Panc1 (cell line): ENCODE results near the gene GMPPA. TPM values are rescaled to one million over a fixed set of nuclear protein-coding genes. Genes with fewer than 3 reads are reported as not detected.

ENCODE experiments used
- ATAC-seq: fragments of 200-7000 bp; cut with Tn5 transposase; 2 replicates; pipeline ENCODE4 v1.9.1; 2020; ENCODE audit warnings: mild to moderate bottlenecking, moderate library complexity
- BruUV-seq: library from RNA; stranded (reverse); fragments of 400-500 nt; replicated peaks from 2 replicates; lab custom pipeline; 2021; lab: Mats Ljungman, UMichigan
- CTCF ChIA-PET: fragments of 300-600 bp; sonication (Branson Sonifier 250); formaldehyde crosslinking; loops from one replicate; lab custom pipeline; 2022; ENCODE audit warnings: antibody characterized with exemption; lab: Charles Lee
- POLR2A ChIA-PET: fragments of 300-600 bp; sonication (Branson Sonifier 250); formaldehyde crosslinking; loops from one replicate; lab custom pipeline; 2022; ENCODE audit warnings: antibody characterized with exemption; lab: Charles Lee
- DNase-seq: peaks from one replicate; pipeline ENCODE4 v3.0.0-alpha.2; 2010; ENCODE audit warnings: low read depth, low spot score
- H3K27ac ChIP-seq: 2 replicates; pipeline ENCODE4 v1.5.1; 2011; ENCODE audit warnings: mild to moderate bottlenecking, low read length, inconsistent platforms
- H3K27me3 ChIP-seq: fragments of 200-500 bp; sonication (Bioruptor generic); 2 replicates; pipeline ENCODE4 v1.6.0; 2014; ENCODE audit warnings: low read length, inconsistent platforms; ENCODE audit not compliant: control insufficient read depth, insufficient read depth
- H3K36me3 ChIP-seq: fragments of 200-500 bp; sonication (Bioruptor generic); 2 replicates; pipeline ENCODE4 v1.5.1; 2014; ENCODE audit warnings: inconsistent platforms, mild to moderate bottlenecking, low read length, moderate library complexity; ENCODE audit not compliant: control insufficient read depth, insufficient read depth
- H3K4me1 ChIP-seq: 2 replicates; pipeline ENCODE4 v1.5.1; 2011; ENCODE audit warnings: inconsistent platforms, mild to moderate bottlenecking, low read length, moderate library complexity; ENCODE audit not compliant: control insufficient read depth, insufficient read depth
- H3K4me3 ChIP-seq, 2 experiments: 2 replicates each; pipeline ENCODE4 v1.5.1; 2011 to 2012; ENCODE audit warnings: low read depth in 2 of 2, low read length in 2 of 2, mild to moderate bottlenecking in 2 of 2, inconsistent platforms in 1 of 2, moderate library complexity in 1 of 2
- H3K9me3 ChIP-seq: fragments of 200-500 bp; sonication (Bioruptor generic); 2 replicates; pipeline ENCODE4 v1.5.1; 2014; ENCODE audit warnings: low read depth, mild to moderate bottlenecking, inconsistent platforms, low read length, moderate library complexity; ENCODE audit not compliant: control insufficient read depth, insufficient read depth
- POLR2AphosphoS5 ChIP-seq: IDR thresholded peaks from 2 replicates; pipeline ENCODE4 v1.6.1; 2012; ENCODE audit warnings: mild to moderate bottlenecking, low read depth, low read length, moderate library complexity
- SIN3A ChIP-seq: IDR thresholded peaks from 2 replicates; pipeline ENCODE4 v1.6.1; 2012; ENCODE audit warnings: low read depth, mild to moderate bottlenecking, low read length, moderate library complexity, borderline replicate concordance; ENCODE audit not compliant: insufficient read depth
- TCF7L2 ChIP-seq: IDR thresholded peaks from 2 replicates; pipeline ENCODE4 v1.6.1; 2011; ENCODE audit warnings: mild to moderate bottlenecking, low read depth, low read length, inconsistent platforms
- in situ Hi-C: cut with HindIII; loops from 2 replicates; pipeline ENCODE4 v1.10.0; 2016; ENCODE audit warnings: low sequenced_read_pairs, low pct_unique_long_range_greater_than_20kb
- intact Hi-C: fragments of 100-400 bp; cut with micrococcal nuclease; formaldehyde crosslinking; loops from one replicate; pipeline ENCODE4 v1.10.0; 2022; ENCODE audit not compliant: unreplicated experiment
- total RNA-seq: library from RNA; stranded (reverse); gene quantifications from one replicate; pipeline ENCODE4 v1.2.1, GENCODE V29; 2021; ENCODE audit not compliant: unreplicated experiment
- TF ChIP-seq, protein P1 (sequence below): fragments of 450-650 bp; IDR thresholded peaks from 2 replicates; pipeline ENCODE4 v1.5.1; 2017; ENCODE audit warnings: mild to moderate bottlenecking
- TF ChIP-seq, protein P2 (sequence below), 2 experiments: IDR thresholded peaks; 2 replicates each; pipeline ENCODE4 v1.6.1; 2011 to 2012; ENCODE audit warnings: low read depth in 2 of 2, control low read depth in 1 of 2, low read length in 1 of 2, mild to moderate bottlenecking in 1 of 2, moderate library complexity in 1 of 2; ENCODE audit not compliant: insufficient read depth in 1 of 2

Gene GMPPA
- total RNA-seq, 1 experiment from 2014 or later: 66.2 TPM

DNA sequence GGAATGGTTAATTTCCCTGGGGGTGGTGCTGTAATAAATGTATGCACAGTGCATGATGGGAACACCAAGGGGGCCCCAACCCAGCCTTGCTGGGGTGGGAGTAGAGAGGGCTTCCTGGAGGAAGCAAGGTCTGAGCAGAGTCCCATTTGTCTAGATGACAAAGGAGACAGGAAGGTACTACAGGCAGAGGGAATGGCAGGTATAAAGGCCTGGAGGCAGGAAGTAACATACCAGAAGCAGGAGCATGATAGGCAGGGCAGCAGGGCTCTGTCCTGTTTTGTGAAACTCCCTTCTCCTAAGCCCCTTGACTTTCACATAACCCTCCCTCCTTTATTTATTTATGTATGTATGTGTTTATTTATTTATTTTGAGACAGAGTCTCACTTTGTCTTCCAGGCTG is 3.9 kb downstream of the GMPPA start:
- intact Hi-C loops: no loop called here
- in situ Hi-C loops: no loop called here

DNA sequence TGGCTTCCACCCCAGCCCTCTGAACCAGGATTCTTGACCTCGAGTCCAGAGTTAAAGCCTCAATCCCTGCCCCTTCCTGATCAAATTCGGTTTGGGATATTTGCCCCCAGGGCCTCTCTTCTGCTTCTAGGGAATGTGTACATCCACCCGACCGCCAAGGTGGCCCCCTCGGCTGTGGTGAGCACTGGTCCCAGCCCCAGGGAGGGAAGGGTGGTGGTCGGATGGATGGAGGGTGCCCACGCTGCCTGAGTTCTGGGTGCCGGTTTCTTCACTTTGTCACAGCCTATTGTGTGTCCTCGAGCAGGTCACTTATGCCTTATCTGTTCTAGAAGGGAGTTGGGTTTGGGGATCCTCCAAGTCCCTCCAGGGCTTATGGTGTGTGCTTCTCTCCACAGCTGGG is 6.9 kb downstream of the GMPPA start:
- TF ChIP-seq, protein P1, sequence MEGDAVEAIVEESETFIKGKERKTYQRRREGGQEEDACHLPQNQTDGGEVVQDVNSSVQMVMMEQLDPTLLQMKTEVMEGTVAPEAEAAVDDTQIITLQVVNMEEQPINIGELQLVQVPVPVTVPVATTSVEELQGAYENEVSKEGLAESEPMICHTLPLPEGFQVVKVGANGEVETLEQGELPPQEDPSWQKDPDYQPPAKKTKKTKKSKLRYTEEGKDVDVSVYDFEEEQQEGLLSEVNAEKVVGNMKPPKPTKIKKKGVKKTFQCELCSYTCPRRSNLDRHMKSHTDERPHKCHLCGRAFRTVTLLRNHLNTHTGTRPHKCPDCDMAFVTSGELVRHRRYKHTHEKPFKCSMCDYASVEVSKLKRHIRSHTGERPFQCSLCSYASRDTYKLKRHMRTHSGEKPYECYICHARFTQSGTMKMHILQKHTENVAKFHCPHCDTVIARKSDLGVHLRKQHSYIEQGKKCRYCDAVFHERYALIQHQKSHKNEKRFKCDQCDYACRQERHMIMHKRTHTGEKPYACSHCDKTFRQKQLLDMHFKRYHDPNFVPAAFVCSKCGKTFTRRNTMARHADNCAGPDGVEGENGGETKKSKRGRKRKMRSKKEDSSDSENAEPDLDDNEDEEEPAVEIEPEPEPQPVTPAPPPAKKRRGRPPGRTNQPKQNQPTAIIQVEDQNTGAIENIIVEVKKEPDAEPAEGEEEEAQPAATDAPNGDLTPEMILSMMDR: no peak
- no peak for TF ChIP-seq TCF7L2
- TF ChIP-seq, protein P2, sequence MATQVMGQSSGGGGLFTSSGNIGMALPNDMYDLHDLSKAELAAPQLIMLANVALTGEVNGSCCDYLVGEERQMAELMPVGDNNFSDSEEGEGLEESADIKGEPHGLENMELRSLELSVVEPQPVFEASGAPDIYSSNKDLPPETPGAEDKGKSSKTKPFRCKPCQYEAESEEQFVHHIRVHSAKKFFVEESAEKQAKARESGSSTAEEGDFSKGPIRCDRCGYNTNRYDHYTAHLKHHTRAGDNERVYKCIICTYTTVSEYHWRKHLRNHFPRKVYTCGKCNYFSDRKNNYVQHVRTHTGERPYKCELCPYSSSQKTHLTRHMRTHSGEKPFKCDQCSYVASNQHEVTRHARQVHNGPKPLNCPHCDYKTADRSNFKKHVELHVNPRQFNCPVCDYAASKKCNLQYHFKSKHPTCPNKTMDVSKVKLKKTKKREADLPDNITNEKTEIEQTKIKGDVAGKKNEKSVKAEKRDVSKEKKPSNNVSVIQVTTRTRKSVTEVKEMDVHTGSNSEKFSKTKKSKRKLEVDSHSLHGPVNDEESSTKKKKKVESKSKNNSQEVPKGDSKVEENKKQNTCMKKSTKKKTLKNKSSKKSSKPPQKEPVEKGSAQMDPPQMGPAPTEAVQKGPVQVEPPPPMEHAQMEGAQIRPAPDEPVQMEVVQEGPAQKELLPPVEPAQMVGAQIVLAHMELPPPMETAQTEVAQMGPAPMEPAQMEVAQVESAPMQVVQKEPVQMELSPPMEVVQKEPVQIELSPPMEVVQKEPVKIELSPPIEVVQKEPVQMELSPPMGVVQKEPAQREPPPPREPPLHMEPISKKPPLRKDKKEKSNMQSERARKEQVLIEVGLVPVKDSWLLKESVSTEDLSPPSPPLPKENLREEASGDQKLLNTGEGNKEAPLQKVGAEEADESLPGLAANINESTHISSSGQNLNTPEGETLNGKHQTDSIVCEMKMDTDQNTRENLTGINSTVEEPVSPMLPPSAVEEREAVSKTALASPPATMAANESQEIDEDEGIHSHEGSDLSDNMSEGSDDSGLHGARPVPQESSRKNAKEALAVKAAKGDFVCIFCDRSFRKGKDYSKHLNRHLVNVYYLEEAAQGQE (IDR thresholded peaks at IDR 0.05; ENCODE audit: insufficient read depth in 1 of 2, low read depth in 2 of 2, low read length in 1 of 2): no peak
- TF ChIP-seq SIN3A: no peak
- TF ChIP-seq POLR2AphosphoS5: no peak
- no peak overlapping the region for H3K27ac ChIP-seq
- H3K4me3 ChIP-seq: no peak overlapping the region
- H3K9me3 ChIP-seq: no peaks in the 10 kb centered on the region
- POLR2A ChIA-PET: no interaction called here
- no TSS peak for BruUV-seq
- CTCF ChIA-PET: no interaction called here
- intact Hi-C loops: no loop called here
- DNase-seq (no peak), ATAC-seq (no peak)
- in situ Hi-C loops: no loop called here
- no peaks in the 10 kb centered on the region for H3K27me3 ChIP-seq
- peaks cover 11% of the 10 kb centered on the region for H3K4me1 ChIP-seq
- no peaks in the 10 kb centered on the region for H3K36me3 ChIP-seq

More for the DNA sequence above, 3.9 kb downstream of the GMPPA start:
- H3K36me3 ChIP-seq: peaks cover 3% of the 10 kb centered on the region; the same call in 1 of the 2 replicates
- no peaks in the 10 kb centered on the region for H3K9me3 ChIP-seq
- no peak for TF ChIP-seq SIN3A
- TF ChIP-seq, protein P2 (IDR thresholded peaks at IDR 0.05; ENCODE audit: insufficient read depth in 1 of 2, low read depth in 2 of 2, low read length in 1 of 2): no peak
- no peak for ATAC-seq
- BruUV-seq: no TSS peak
- no peak overlapping the region for H3K27ac ChIP-seq
- peaks cover 10% of the 10 kb centered on the region for H3K4me1 ChIP-seq
- no peak overlapping the region for H3K4me3 ChIP-seq
- POLR2A ChIA-PET: no interaction called here
- no peak for DNase-seq
- CTCF ChIA-PET: no interaction called here
- no peaks in the 10 kb centered on the region for H3K27me3 ChIP-seq
